Lower lobe of right lung (tissue), 2 donors: Measurements from ENCODE around the gene CTNNB1. TPM values are rescaled to one million over a fixed set of nuclear protein-coding genes. Genes with fewer than 3 reads are reported as not detected.

Experiments used
- ATAC-seq, 2 donors: fragments of 200-7000 bp; cut with Tn5 transposase; one replicate each; pipeline ENCODE4 v1.9.1; 2020 to 2022; ENCODE audit warnings: mild to moderate bottlenecking in 2 of 2, moderate library complexity in 2 of 2
- DNase-seq: peaks from one replicate; pipeline ENCODE4 v3.0.0-alpha.2; 2020
- H3K27ac ChIP-seq: fragments of 200-600 bp; one replicate; pipeline ENCODE4 v1.8.0; 2022
- H3K27me3 ChIP-seq: fragments of 200-600 bp; one replicate; pipeline ENCODE4 v1.8.0; 2022; ENCODE audit warnings: low read depth
- H3K36me3 ChIP-seq: fragments of 200-600 bp; one replicate; pipeline ENCODE4 v1.8.0; 2022; ENCODE audit warnings: mild to moderate bottlenecking
- H3K4me1 ChIP-seq: fragments of 200-600 bp; one replicate; pipeline ENCODE4 v1.8.0; 2022
- H3K4me3 ChIP-seq: fragments of 200-600 bp; one replicate; pipeline ENCODE4 v1.8.0; 2022; ENCODE audit warnings: mild to moderate bottlenecking
- H3K9me3 ChIP-seq: fragments of 200-600 bp; one replicate; pipeline ENCODE4 v1.8.0; 2022
- CTCF ChIP-seq: fragments of 200-600 bp; IDR thresholded peaks from one replicate; pipeline ENCODE4 v1.8.0; 2022; ENCODE audit warnings: antibody characterized with exemption, mild to moderate bottlenecking
- intact Hi-C: fragments of 100-400 bp; cut with DNase I; formaldehyde crosslinking; loops from one replicate; pipeline ENCODE4 v1.11.0; 2022
- total RNA-seq: library from RNA; stranded (reverse); fragmentation: NEBNext Ultra II Directional; extraction: Animal tissue kit (Norgen Biotek cat#: 25700); gene quantifications from one replicate; pipeline ENCODE4 v1.2.1, GENCODE V29; 2021
- donor health status: DM: no; HTN: yes; CAD: no; lungs with severe emphysema.

CTNNB1 gene
- total RNA-seq, 1 donor from 2014 or later = 332 TPM

GRCh38 chr3:41219424-41219823 lies 20.1 kb downstream of the CTNNB1 start:
- DNase-seq = no peak
- no peak for ATAC-seq
- H3K36me3 ChIP-seq = peaks cover 8% of the 10 kb centered on the region
- no peak overlapping the region for H3K27ac ChIP-seq
- H3K4me1 ChIP-seq = peaks cover 92% of the 10 kb centered on the region
- no peaks in the 10 kb centered on the region for H3K9me3 ChIP-seq
- no peaks in the 10 kb centered on the region for H3K27me3 ChIP-seq
- intact Hi-C loops = no loop called here
- no peak overlapping the region for H3K4me3 ChIP-seq
- no peak for TF ChIP-seq CTCF

- no peak overlapping the region for H3K4me3 ChIP-seq
- no peaks in the 10 kb centered on the region for H3K27me3 ChIP-seq
- DNase-seq = no peak
- peak in 1 of 2 donors; percentile 6 for ATAC-seq
- no peaks in the 10 kb centered on the region for H3K9me3 ChIP-seq
- H3K36me3 ChIP-seq = peaks cover 25% of the 10 kb centered on the region
- H3K27ac ChIP-seq = no peak overlapping the region
- peaks cover 78% of the 10 kb centered on the region for H3K4me1 ChIP-seq
- intact Hi-C loops = no loop called here
- TF ChIP-seq CTCF = no peak
Observed at GRCh38 chr3:41220906-41221677, 21.8 kb downstream of the CTNNB1 start.

- peaks cover 34% of the 10 kb centered on the region for H3K36me3 ChIP-seq
- intact Hi-C loops = no loop called here
Observed at GRCh38 chr3:41222012-41222411, 22.7 kb downstream of the CTNNB1 start.

GRCh38 chr3:41222501-41222900 lies 23.2 kb downstream of the CTNNB1 start:
- Histone ChIP-seq H3K9me3 (no peaks in the 10 kb centered on the region), H3K4me1 (peaks cover 65% of the 10 kb centered on the region), H3K36me3 (peaks cover 39% of the 10 kb centered on the region), H3K4me3 (no peak overlapping the region), H3K27me3 (no peaks in the 10 kb centered on the region), H3K27ac (no peak overlapping the region)
- no peak for TF ChIP-seq CTCF
- ATAC-seq (no peak), DNase-seq (no peak)
- intact Hi-C loops = no loop called here

More at GRCh38 chr3:41222012-41222411, 22.7 kb downstream of the CTNNB1 start:
- no peak overlapping the region for H3K4me3 ChIP-seq
- peak in 1 of 2 donors; percentile 11 for ATAC-seq
- no peak for TF ChIP-seq CTCF
- no peaks in the 10 kb centered on the region for H3K27me3 ChIP-seq
- peaks cover 69% of the 10 kb centered on the region for H3K4me1 ChIP-seq
- DNase-seq = no peak
- H3K27ac ChIP-seq = no peak overlapping the region
- no peaks in the 10 kb centered on the region for H3K9me3 ChIP-seq

GRCh38 chr3:41223078-41223477 lies 23.8 kb downstream of the CTNNB1 start:
- peaks cover 45% of the 10 kb centered on the region for H3K36me3 ChIP-seq
- H3K27ac ChIP-seq = no peak overlapping the region
- H3K4me1 ChIP-seq = peaks cover 59% of the 10 kb centered on the region
- intact Hi-C loops = no loop called here
- ATAC-seq (no peak), DNase-seq (no peak)
- no peaks in the 10 kb centered on the region for H3K27me3 ChIP-seq
- no peaks in the 10 kb centered on the region for H3K9me3 ChIP-seq
- H3K4me3 ChIP-seq = no peak overlapping the region
- no peak for TF ChIP-seq CTCF
